ENCODE results near the gene LOXL1. TPM values are rescaled to one million over a fixed set of nuclear protein-coding genes. Genes with fewer than 3 reads are reported as not detected.

LOXL1 gene
- total RNA-seq, 1 donor from 2014 or later: 31.9 TPM

DNA sequence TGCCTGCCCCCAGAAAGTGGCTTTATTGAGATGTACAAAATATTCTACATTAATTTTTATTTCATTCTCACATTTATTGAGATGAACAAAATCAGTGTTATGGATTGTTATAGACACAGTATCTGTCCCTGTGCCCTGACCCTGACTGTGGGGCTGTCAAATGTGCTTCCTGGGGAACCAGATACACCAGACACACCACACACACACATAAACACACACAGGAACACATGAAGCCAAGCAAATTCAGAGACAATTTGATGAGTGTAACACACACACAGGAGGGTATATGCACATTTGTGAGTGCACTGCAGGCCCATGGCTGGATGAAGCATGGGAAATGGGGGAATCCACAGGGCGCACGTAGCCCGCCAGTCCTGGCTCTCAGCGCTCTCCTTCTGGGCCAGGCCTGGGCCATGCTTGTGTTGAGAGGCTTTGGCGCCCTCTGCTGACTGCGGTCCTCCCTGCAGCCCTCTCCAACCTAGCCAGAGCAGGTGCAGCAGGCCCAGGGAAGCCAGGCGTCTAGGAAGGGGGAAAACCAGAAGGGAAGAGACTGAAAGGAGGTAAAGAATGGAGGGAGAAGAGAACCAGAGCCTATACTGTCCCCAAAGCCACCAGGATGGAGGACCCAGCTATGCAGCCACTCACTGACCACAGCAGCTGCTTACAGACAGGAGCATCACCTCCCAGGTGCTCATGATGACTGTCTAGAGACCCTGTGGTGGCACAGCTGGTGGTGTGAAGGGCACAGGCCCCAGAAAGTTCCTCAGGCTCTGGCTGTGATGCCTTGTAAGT, 18.0 kb upstream of the LOXL1 start:
- no peak overlapping the region for H3K4me3 ChIP-seq
- TF ChIP-seq, protein P1, sequence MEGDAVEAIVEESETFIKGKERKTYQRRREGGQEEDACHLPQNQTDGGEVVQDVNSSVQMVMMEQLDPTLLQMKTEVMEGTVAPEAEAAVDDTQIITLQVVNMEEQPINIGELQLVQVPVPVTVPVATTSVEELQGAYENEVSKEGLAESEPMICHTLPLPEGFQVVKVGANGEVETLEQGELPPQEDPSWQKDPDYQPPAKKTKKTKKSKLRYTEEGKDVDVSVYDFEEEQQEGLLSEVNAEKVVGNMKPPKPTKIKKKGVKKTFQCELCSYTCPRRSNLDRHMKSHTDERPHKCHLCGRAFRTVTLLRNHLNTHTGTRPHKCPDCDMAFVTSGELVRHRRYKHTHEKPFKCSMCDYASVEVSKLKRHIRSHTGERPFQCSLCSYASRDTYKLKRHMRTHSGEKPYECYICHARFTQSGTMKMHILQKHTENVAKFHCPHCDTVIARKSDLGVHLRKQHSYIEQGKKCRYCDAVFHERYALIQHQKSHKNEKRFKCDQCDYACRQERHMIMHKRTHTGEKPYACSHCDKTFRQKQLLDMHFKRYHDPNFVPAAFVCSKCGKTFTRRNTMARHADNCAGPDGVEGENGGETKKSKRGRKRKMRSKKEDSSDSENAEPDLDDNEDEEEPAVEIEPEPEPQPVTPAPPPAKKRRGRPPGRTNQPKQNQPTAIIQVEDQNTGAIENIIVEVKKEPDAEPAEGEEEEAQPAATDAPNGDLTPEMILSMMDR (IDR thresholded peaks at IDR 0.05; ENCODE audit: borderline replicate concordance): peak; percentile 96
- no peak overlapping the region for H3K27ac ChIP-seq (replicated peaks)
- peaks cover 4% of the 10 kb centered on the region for H3K9me3 ChIP-seq (replicated peaks)
- no peaks in the 10 kb centered on the region for H3K36me3 ChIP-seq
- DNase-seq: peak; percentile 86
- no peaks in the 10 kb centered on the region for H3K27me3 ChIP-seq (ENCODE audit: low read depth)
- H3K4me1 ChIP-seq: peaks cover 16% of the 10 kb centered on the region
- intact Hi-C loops (cut with micrococcal nuclease): no loop called here

DNA sequence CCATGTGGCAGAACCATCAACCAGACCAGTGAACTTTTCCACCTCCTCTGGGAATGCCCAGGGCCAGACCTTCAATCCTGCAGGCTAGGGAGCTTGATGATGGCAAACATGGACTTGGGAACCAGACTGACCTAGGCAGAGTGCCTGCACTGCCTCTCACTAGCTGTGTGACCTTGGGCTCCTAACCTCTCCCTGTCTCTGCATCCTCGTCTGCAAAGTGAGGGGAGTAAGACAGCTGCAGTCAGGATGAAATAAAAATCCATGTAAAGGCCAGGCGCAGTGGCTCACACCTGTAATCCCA, 17.5 kb upstream of the LOXL1 start:
- TF ChIP-seq, protein P1 (IDR thresholded peaks at IDR 0.05; ENCODE audit: borderline replicate concordance): no peak
- no peak for DNase-seq
- H3K27ac ChIP-seq (replicated peaks): no peak overlapping the region
- intact Hi-C loops (cut with micrococcal nuclease): no loop called here
- H3K9me3 ChIP-seq (replicated peaks): peaks cover 4% of the 10 kb centered on the region
- no peaks in the 10 kb centered on the region for H3K36me3 ChIP-seq
- no peak overlapping the region for H3K4me3 ChIP-seq
- peaks cover 16% of the 10 kb centered on the region for H3K4me1 ChIP-seq
- H3K27me3 ChIP-seq (ENCODE audit: low read depth): no peaks in the 10 kb centered on the region

DNA sequence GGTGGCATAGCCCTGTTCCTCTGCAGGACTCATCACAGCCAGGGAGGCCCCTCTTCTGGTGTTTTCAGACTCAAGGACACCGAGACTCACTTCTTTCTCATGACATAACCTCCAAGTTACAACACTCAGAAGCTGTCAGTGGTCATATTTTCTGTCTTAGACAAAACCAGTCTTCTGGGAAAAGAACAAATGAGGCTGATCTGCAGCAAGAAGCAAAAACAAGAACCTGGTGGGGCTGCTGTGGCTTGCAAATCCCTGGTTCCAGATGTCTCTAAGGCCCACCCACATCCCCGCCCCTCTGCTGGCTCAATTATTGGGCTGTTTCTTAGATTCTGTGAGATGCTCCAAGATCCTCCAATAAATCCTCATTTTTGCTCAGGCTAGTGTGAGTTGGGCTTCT, 16.6 kb upstream of the LOXL1 start:
- no peak overlapping the region for H3K4me3 ChIP-seq
- peaks cover 16% of the 10 kb centered on the region for H3K4me1 ChIP-seq
- H3K27me3 ChIP-seq (ENCODE audit: low read depth): no peaks in the 10 kb centered on the region
- no peak overlapping the region for H3K27ac ChIP-seq (replicated peaks)
- H3K36me3 ChIP-seq: no peaks in the 10 kb centered on the region
- intact Hi-C loops (cut with micrococcal nuclease): no loop called here
- no peak for DNase-seq
- TF ChIP-seq, protein P1 (IDR thresholded peaks at IDR 0.05; ENCODE audit: borderline replicate concordance): no peak
- peaks cover 4% of the 10 kb centered on the region for H3K9me3 ChIP-seq (replicated peaks)

DNA sequence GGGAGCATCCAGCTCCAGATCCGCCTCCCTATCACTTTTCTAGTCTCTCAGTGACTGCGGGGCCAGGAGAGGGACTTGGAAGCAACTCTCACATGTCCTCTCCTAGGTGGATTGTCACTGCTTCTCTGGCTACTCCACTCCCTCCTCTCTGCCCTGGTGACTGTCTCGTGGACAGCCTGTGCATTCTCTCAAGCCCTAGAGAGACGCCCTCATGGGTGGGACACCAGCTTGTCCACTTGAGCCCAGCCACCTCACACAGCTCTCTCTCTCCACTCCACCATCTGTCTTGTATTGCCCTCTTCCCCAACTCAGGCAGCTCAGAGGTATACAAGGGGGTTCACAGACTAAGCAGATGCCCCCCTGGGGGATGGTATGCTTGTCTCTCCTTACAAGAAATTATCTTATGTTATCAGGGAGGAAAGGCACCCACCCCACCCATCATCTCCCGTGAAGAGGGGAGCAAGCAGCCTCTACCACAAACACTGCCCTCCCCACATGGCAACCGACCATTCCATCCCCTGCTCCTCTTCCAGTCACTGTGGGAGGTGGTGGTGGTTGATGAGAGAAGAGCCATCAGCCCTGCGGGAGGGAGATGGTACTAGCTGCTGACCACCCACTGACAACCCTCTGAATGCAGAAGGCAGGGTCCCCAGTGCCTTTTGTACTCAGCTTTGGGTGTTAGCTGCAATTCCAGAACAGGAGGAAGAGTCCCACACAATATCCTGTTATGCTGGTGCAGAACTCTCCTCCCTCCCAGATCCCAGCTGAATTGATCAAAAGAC, 15.5 kb upstream of the LOXL1 start:
- DNase-seq: no peak
- Histone ChIP-seq H3K27me3 (ENCODE audit: low read depth) (no peaks in the 10 kb centered on the region), H3K27ac (replicated peaks) (no peak overlapping the region), H3K36me3 (no peaks in the 10 kb centered on the region), H3K4me1 (peaks cover 16% of the 10 kb centered on the region), H3K9me3 (replicated peaks) (no peaks in the 10 kb centered on the region), H3K4me3 (no peak overlapping the region)
- TF ChIP-seq, protein P1 (IDR thresholded peaks at IDR 0.05; ENCODE audit: borderline replicate concordance): no peak
- intact Hi-C loops (cut with micrococcal nuclease): no loop called here

DNA sequence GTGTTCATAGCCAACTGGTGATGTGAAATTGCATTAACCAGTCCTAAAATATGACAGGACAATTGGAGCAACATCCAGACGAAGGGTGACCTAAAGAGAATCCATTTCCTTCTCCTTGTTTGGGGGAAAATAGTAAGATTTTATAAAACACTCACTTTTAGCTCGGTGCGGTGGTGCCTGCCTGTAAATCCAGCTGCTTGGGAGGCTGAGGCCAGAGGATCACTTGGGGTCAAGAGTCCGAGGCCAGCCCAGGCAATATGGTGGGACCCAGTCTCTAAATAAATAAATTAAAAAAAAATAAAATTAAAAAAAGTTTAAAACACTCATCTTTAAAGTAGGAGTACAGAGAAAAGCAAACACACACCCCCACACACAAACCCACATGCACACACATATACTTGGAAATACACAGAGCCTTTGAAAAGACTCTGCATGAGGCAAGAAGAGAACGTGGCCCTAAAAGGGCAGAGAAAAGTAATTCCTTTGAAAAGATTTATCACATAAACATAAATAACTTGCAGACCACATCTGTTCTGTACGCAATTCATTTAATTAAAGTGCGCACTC, 14.1 kb upstream of the LOXL1 start:
- TF ChIP-seq, protein P1 (IDR thresholded peaks at IDR 0.05; ENCODE audit: borderline replicate concordance): no peak
- no peak for DNase-seq
- Histone ChIP-seq H3K9me3 (replicated peaks) (peaks cover 7% of the 10 kb centered on the region), H3K4me1 (peaks cover 12% of the 10 kb centered on the region), H3K27me3 (ENCODE audit: low read depth) (no peaks in the 10 kb centered on the region), H3K4me3 (no peak overlapping the region), H3K36me3 (no peaks in the 10 kb centered on the region), H3K27ac (replicated peaks) (no peak overlapping the region)
- intact Hi-C loops (cut with micrococcal nuclease): no loop called here

Data from left ventricle myocardium inferior (tissue), 1 donor.